Glutamatergic neuron (in vitro differentiated cells): Measurements from ENCODE around the gene ATP6AP2. TPM values are rescaled to one million over a fixed set of nuclear protein-coding genes. Genes with fewer than 3 reads are reported as not detected.
A peak's percentile ranks its signal among the peaks of the same experiment; 100 is the strongest.

ENCODE experiments used
- DNase-seq: peaks from one replicate; pipeline ENCODE4 v3.0.0; 2022
- H3K27ac Mint-ChIP-seq: one replicate; pipeline ENCODE4 v1.8.0; 2020; ENCODE audit warnings: mild to moderate bottlenecking, mixed read lengths, inconsistent platforms; ENCODE audit not compliant: unreplicated experiment
- H3K27me3 Mint-ChIP-seq: one replicate; pipeline ENCODE4 v1.8.0; 2020; ENCODE audit warnings: mild to moderate bottlenecking, moderate library complexity, mixed read lengths, inconsistent platforms; ENCODE audit not compliant: unreplicated experiment
- H3K36me3 Mint-ChIP-seq: one replicate; pipeline ENCODE4 v1.8.0; 2020; ENCODE audit warnings: mild to moderate bottlenecking, mixed read lengths, inconsistent platforms; ENCODE audit not compliant: unreplicated experiment
- H3K4me1 Mint-ChIP-seq: one replicate; pipeline ENCODE4 v1.8.0; 2020; ENCODE audit warnings: mild to moderate bottlenecking, low read depth, mixed read lengths, inconsistent platforms; ENCODE audit not compliant: unreplicated experiment
- H3K4me3 Mint-ChIP-seq: one replicate; pipeline ENCODE4 v1.8.0; 2020; ENCODE audit warnings: mild to moderate bottlenecking, mixed read lengths, inconsistent platforms; ENCODE audit not compliant: unreplicated experiment
- H3K9me3 Mint-ChIP-seq: one replicate; pipeline ENCODE4 v1.8.0; 2020; ENCODE audit warnings: mild to moderate bottlenecking, moderate library complexity, mixed read lengths, inconsistent platforms; ENCODE audit not compliant: unreplicated experiment
- total RNA-seq: library from RNA; stranded (reverse); fragmentation: NEBNext Ultra II Directional; extraction: Animal tissue kit (Norgen Biotek cat#: 25700); gene quantifications from one replicate; pipeline ENCODE4 v1.2.1, GENCODE V29; 2021; ENCODE audit not compliant: unreplicated experiment
- TF ChIP-seq, protein P1 (sequence below): fragments of 200-600 bp; sonication (generic); IDR thresholded peaks from one replicate; pipeline ENCODE4 v1.5.0; 2021; ENCODE audit not compliant: partially characterized antibody, unreplicated experiment

ATP6AP2 gene
- total RNA-seq, 1 donor from 2014 or later: 59.0 TPM

DNA sequence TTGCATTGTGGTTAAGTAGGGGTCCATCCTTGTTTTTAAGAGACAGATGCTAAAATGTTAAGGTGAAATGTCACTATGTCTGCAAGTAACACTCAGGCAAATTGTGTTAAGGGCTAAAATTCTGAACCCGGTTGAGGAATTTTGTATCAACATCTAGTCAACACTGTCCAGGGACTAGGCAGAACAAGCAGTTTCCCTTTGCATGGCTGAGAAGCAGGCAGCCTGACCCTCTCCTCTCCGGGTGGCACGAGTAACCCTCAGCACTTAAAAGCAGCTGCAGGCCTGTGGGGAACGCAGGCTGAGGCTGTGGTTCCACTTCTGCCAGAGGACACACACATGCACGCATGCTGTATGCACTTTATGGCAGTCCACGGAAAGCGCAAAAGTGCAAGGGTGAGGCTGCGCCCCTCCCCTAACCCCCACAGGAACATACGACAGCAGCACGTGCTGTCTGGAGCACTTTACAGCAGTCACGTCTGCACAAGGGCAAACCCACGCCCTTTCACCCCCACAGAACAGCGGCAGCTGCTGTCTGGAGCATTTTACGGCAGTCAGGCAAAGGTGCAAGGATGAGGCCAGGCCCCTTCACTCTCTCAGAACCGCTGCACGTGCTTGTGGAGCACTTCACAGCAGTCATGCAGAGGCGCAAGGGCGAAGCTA, 41.8 kb downstream of the ATP6AP2 start:
- H3K4me3 Mint-ChIP-seq: no peak overlapping the region
- peaks cover 10% of the 10 kb centered on the region for H3K4me1 Mint-ChIP-seq
- H3K36me3 Mint-ChIP-seq: no peaks in the 10 kb centered on the region
- no peaks in the 10 kb centered on the region for H3K27me3 Mint-ChIP-seq
- peaks cover 4% of the 10 kb centered on the region for H3K9me3 Mint-ChIP-seq
- TF ChIP-seq, protein P1, sequence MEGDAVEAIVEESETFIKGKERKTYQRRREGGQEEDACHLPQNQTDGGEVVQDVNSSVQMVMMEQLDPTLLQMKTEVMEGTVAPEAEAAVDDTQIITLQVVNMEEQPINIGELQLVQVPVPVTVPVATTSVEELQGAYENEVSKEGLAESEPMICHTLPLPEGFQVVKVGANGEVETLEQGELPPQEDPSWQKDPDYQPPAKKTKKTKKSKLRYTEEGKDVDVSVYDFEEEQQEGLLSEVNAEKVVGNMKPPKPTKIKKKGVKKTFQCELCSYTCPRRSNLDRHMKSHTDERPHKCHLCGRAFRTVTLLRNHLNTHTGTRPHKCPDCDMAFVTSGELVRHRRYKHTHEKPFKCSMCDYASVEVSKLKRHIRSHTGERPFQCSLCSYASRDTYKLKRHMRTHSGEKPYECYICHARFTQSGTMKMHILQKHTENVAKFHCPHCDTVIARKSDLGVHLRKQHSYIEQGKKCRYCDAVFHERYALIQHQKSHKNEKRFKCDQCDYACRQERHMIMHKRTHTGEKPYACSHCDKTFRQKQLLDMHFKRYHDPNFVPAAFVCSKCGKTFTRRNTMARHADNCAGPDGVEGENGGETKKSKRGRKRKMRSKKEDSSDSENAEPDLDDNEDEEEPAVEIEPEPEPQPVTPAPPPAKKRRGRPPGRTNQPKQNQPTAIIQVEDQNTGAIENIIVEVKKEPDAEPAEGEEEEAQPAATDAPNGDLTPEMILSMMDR: no peak
- peak; percentile 22 for DNase-seq
- H3K27ac Mint-ChIP-seq: no peak overlapping the region

DNA sequence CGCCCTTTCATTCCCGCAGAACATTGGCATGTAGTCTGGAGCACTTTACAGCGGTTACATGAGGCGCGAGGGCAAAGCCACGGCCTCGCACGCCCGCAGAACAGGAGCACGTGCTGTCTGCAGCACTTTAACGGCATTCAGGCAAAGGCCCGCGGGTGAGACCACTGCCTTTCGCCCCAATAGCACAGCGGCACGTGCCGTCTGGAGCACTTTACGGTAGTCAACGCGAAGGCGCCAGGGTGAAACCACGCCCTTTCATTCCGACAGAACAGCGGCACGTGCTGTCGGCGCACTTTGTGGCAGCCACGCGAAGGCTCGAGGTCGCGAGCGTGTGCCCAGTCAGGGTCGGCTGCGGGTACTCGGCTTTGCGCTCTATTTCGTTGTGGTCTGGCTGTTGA, 42.4 kb downstream of the ATP6AP2 start, which contains the start of gene MPC1L:
Gene MPC1L (plus strand): TSS at position 290 of the 398 bp plus-strand sequence. CDS start 138 bp downstream, outside the sequence.
- no peak within 1 kb of the TSS for H3K4me3 Mint-ChIP-seq
- TF ChIP-seq, protein P1: no peak
- H3K4me1 Mint-ChIP-seq: peaks cover 10% of the 10 kb centered on the region
- H3K27me3 Mint-ChIP-seq: no peaks in the 10 kb centered on the region
- H3K9me3 Mint-ChIP-seq: peaks cover 4% of the 10 kb centered on the region
- DNase-seq: no peak
- no peaks in the 10 kb centered on the region for H3K36me3 Mint-ChIP-seq
- H3K27ac Mint-ChIP-seq: no peak within 1 kb of the TSS

DNA sequence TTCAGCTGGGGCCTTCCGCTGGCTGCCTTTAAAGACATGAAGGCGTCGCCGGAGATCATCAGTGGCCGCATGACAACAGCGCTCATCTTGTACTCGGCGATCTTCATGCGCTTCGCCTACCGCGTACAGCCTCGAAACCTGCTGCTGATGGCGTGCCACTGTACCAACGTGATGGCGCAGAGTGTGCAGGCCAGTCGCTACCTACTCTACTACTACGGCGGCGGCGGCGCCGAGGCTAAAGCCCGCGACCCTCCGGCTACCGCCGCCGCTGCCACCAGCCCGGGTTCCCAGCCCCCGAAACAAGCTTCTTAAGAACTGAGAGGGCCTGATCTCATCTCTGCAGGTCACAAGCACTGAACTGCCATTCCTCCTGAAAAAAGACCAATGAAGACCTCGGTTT, 42.9 kb downstream of the ATP6AP2 start:
- Mint-ChIP-seq H3K27me3 (no peaks in the 10 kb centered on the region), H3K36me3 (no peaks in the 10 kb centered on the region), H3K4me1 (peaks cover 10% of the 10 kb centered on the region), H3K4me3 (no peak overlapping the region), H3K9me3 (peaks cover 4% of the 10 kb centered on the region), H3K27ac (no peak overlapping the region)
- DNase-seq: no peak
- TF ChIP-seq, protein P1: no peak

DNA sequence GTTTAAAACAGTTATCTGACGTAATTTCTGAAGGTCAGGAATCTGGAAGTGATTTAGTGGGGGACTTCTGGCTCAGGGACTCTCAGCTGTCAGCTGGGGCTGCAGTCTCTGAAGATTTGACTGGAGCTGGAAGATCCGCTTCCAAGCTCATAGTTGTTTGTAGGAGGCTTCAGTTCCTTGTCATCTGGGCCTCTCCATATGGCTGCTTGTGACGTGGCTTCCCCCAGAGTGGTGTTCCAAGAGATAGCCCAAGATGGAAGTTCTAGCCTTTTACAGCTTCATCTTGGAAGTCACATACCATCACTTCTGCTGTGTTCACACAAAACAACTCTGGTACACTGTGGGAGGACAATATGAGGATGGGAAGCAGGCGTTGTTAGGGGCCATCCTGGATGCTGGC, 44.5 kb downstream of the ATP6AP2 start:
- Mint-ChIP-seq H3K27me3 (no peaks in the 10 kb centered on the region), H3K36me3 (no peaks in the 10 kb centered on the region), H3K4me1 (peaks cover 10% of the 10 kb centered on the region), H3K4me3 (no peak overlapping the region), H3K27ac (no peak overlapping the region), H3K9me3 (peaks cover 4% of the 10 kb centered on the region)
- DNase-seq: no peak
- TF ChIP-seq, protein P1: no peak

DNA sequence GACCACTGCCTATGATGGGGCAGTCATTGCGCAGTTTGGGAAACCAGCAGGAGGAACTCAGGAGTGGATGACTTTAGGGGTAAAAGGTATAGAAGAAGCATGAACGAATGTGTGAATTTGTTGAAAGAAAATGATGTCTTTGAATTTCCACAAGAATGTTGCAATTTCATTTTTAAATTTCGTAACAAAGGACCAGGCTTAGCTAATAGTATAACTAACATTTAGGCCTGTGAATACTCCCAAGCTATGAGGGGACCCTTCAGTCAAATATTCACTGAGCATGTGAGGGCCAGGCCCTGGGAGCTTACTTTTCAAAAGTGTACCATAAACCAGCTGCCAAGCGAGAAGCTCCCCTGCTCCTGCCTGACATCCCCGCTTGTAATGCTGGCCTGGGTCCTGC, 47.7 kb downstream of the ATP6AP2 start:
- Mint-ChIP-seq H3K27me3 (no peaks in the 10 kb centered on the region), H3K27ac (no peak overlapping the region), H3K36me3 (no peaks in the 10 kb centered on the region), H3K4me3 (no peak overlapping the region), H3K9me3 (peaks cover 3% of the 10 kb centered on the region), H3K4me1 (no peaks in the 10 kb centered on the region)
- TF ChIP-seq, protein P1: no peak
- DNase-seq: no peak
